Mucosa of descending colon (tissue), 3 donors: ENCODE measurements around the gene TAGLN2. TPM values are rescaled to one million over a fixed set of nuclear protein-coding genes. Genes with fewer than 3 reads are reported as not detected.

Experiments used
- ATAC-seq: fragments of 200-7000 bp; cut with Tn5 transposase; one replicate; pipeline ENCODE4 v1.9.1; 2020; ENCODE audit warnings: mild to moderate bottlenecking, moderate library complexity
- DNase-seq, 3 donors: peaks; one replicate each; pipeline ENCODE4 v3.0.0-alpha.2; 2020
- H3K36me3 ChIP-seq: fragments of 200-600 bp; one replicate; pipeline ENCODE4 v1.8.0; 2021; ENCODE audit warnings: low read depth, mild to moderate bottlenecking
- H3K4me1 ChIP-seq: fragments of 200-600 bp; one replicate; pipeline ENCODE4 v1.8.0; 2021; ENCODE audit warnings: low read depth, mild to moderate bottlenecking
- H3K4me3 ChIP-seq: fragments of 200-600 bp; one replicate; pipeline ENCODE4 v1.8.0; 2021; ENCODE audit warnings: mild to moderate bottlenecking
- H3K9me3 ChIP-seq: fragments of 200-600 bp; one replicate; pipeline ENCODE4 v1.8.0; 2021; ENCODE audit warnings: mild to moderate bottlenecking
- CTCF ChIP-seq: fragments of 200-600 bp; IDR thresholded peaks from one replicate; pipeline ENCODE4 v1.8.0; 2022; ENCODE audit warnings: antibody characterized with exemption, mild to moderate bottlenecking
- intact Hi-C, 2 donors: fragments of 100-400 bp; cut with DNase I in 1 of 2; cut with micrococcal nuclease in 1 of 2; formaldehyde crosslinking; loops; one replicate each; pipeline versions ENCODE4 v1.11.0 to v1.11.1; 2022; cut with DNase I, micrococcal nuclease
- microRNA-seq: library from miRNA; unstranded; fragments of <30 nt; microRNA quantifications from one replicate; pipeline ENCODE4, GENCODE V29; 2019
- total RNA-seq, 3 donors: library from RNA; stranded (reverse); fragmentation: NEBNext Ultra II Directional in 2 of 3; extraction: Animal tissue kit (Norgen Biotek cat#: 25700) in 2 of 3; gene quantifications; one replicate each; pipeline versions ENCODE4 v1.2.1 to v1.2.4, GENCODE V29; 2021 to 2023
- donor health status: DM: no; HTN: no; CAD: no; lungs with moderate emphysema.
- donor health status: DM: no; HTN: no; CAD: no.
- donor health status: DM: no; HTN: yes; CAD: no.

The TAGLN2 gene
- total RNA-seq, 3 donors from 2014 or later, result 137 to 296 (median 264) TPM

- Histone ChIP-seq H3K9me3 (no peaks in the 10 kb centered on the region), H3K4me3 (no peak overlapping the region), H3K4me1 (peaks cover 13% of the 10 kb centered on the region), H3K36me3 (no peaks in the 10 kb centered on the region)
- ATAC-seq (no peak), DNase-seq (no peak)
- TF ChIP-seq CTCF, result no peak
- intact Hi-C loops, result no loop called here
Observed at GRCh38 chr1:159870704-159871103, 54.6 kb downstream of the TAGLN2 start.

- Histone ChIP-seq H3K4me3 (no peak overlapping the region), H3K4me1 (peaks cover 13% of the 10 kb centered on the region), H3K36me3 (no peaks in the 10 kb centered on the region), H3K9me3 (no peaks in the 10 kb centered on the region)
- no peak for TF ChIP-seq CTCF
- DNase-seq, result no peak
- ATAC-seq, result no peak
- intact Hi-C loops, result no loop called here
Observed at GRCh38 chr1:159869607-159870006, 55.7 kb downstream of the TAGLN2 start.

GRCh38 chr1:159869173-159869572 lies 56.1 kb downstream of the TAGLN2 start:
- TF ChIP-seq CTCF, result no peak
- Histone ChIP-seq H3K4me3 (no peak overlapping the region), H3K36me3 (no peaks in the 10 kb centered on the region), H3K9me3 (no peaks in the 10 kb centered on the region), H3K4me1 (peaks cover 13% of the 10 kb centered on the region)
- ATAC-seq (no peak), DNase-seq (no peak)
- intact Hi-C loops, result no loop called here

- peaks cover 13% of the 10 kb centered on the region for H3K4me1 ChIP-seq
- DNase-seq (no peak), ATAC-seq (no peak)
- no peak overlapping the region for H3K4me3 ChIP-seq
- H3K9me3 ChIP-seq, result no peaks in the 10 kb centered on the region
- intact Hi-C loops, result no loop called here
- no peak for TF ChIP-seq CTCF
- H3K36me3 ChIP-seq, result no peaks in the 10 kb centered on the region
Observed at GRCh38 chr1:159868766-159869165, 56.5 kb downstream of the TAGLN2 start.

Small RNA genes lying within 50 kb of the gene (microRNA-seq; reads per million reads assigned to microRNA genes)
- not detected for gene MIR4259

Other genes with a start within 250 kb of the TAGLN2 start
- gene CRP, start 210.9 kb downstream of the TAGLN2 start, total RNA-seq, result under 1 TPM in 1 of 3 donors, not detected in 2; 0.20 TPM
- 10 to 100 TPM; 33.6 to 58.5 (median 48.8) TPM for gene DUSP23, start 144.5 kb downstream of the TAGLN2 start, total RNA-seq
- under 1 TPM; 0.38 to 0.82 (median 0.41) TPM for gene FCRL6, start 123.1 kb downstream of the TAGLN2 start, total RNA-seq
- 1 to 10 TPM; 1.7 to 8.7 (median 5.9) TPM for gene SLAMF8, start 98.6 kb downstream of the TAGLN2 start, total RNA-seq
- not detected for gene VSIG8, start 62.9 kb downstream of the TAGLN2 start, total RNA-seq
- under 1 TPM in 2 of 3 donors, not detected in 1; 0.36 to 0.57 TPM for gene CFAP45, start 25.3 kb downstream of the TAGLN2 start, total RNA-seq
- gene IGSF9, start 20.1 kb upstream of the TAGLN2 start, total RNA-seq, result 10 to 100 TPM; 21.5 to 70.8 (median 25.9) TPM
- not detected for gene SLAMF9, start 28.7 kb upstream of the TAGLN2 start, total RNA-seq
- 1 to 10 TPM; 5.0 to 6.3 (median 5.9) TPM for gene PIGM, start 106.5 kb upstream of the TAGLN2 start, total RNA-seq
- gene KCNJ10, start 144.7 kb upstream of the TAGLN2 start, total RNA-seq, result under 1 TPM; 0.23 to 0.73 (median 0.27) TPM
- gene KCNJ9, start 156.0 kb upstream of the TAGLN2 start, total RNA-seq, result under 1 TPM in 1 of 3 donors, not detected in 2; 0.47 TPM
- gene IGSF8, start 173.1 kb upstream of the TAGLN2 start, total RNA-seq, result 10 to 100 TPM; 38.3 to 65.0 (median 39.1) TPM
- 100 to 1,000 TPM in 1 of 3 donors, 1 to 10 TPM in 2; 2.6 to 124 (median 4.0) TPM for gene ATP1A2, start 190.3 kb upstream of the TAGLN2 start, total RNA-seq
- under 1 TPM in 1 of 3 donors, not detected in 2; 0.16 TPM for gene ATP1A4, start 226.1 kb upstream of the TAGLN2 start, total RNA-seq